Measurements from ENCODE around the gene NFIC.

DNA sequence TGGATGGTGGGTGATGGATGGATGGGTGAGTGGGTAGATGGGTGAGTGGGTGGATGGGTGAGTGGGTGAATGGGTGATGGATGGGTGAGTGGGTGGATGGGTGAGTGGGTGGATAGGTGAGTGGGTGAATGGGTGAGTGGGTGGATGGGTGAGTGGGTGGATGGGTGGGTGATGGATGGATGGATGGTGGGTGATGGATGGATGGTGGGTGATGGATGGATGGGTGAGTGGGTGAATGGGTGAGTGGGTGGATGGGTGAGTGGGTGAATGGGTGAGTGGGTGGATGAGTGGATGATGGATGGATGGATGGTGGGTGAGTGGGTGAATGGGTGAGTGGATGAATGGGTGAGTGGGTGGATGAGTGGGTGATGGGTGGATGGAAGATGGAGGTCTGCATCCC lies 111.1 kb downstream of the NFIC start:
- no peak for TF ChIP-seq EZH2 (IDR thresholded peaks at IDR 0.05)
- no peak for TF ChIP-seq POLR2AphosphoS5 (IDR thresholded peaks at IDR 0.05; ENCODE audit: borderline replicate concordance, low read depth, low read length)

Data from SK-N-MC (cell line).